Gastrocnemius medialis (tissue), 4 donors: Measurements from ENCODE around the gene PTPA. TPM values are rescaled to one million over a fixed set of nuclear protein-coding genes. Genes with fewer than 3 reads are reported as not detected.
"Not testable (repeated sequence)": the region's sequence is repeated elsewhere in the genome, so short reads cannot be mapped to it uniquely, and the experiment has no call there.

Source experiments
- ATAC-seq, 2 donors: fragments of 150-250 bp; one replicate each; pipeline ENCODE4 v1.9.1; 2016
- DNase-seq, 2 donors: peaks; one replicate each; pipeline ENCODE4 v3.0.0-alpha.2; 2019
- H3K27ac ChIP-seq, 4 donors: fragments of 200-600 bp; sonication (generic); 1 replicate in 1 of 4; 2 replicates in 3 of 4; pipeline ENCODE4 v1.5.1; 2016 to 2018; ENCODE audit warnings: mild to moderate bottlenecking in 2 of 4, moderate library complexity in 1 of 4
- H3K27me3 ChIP-seq, 3 donors: fragments of 200-600 bp; sonication (generic) in 2 of 3; 1 replicate in 1 of 3; 2 replicates in 2 of 3; pipeline versions ENCODE4 v1.5.1 to v1.6.0; 2016 to 2019; ENCODE audit warnings: mild to moderate bottlenecking in 1 of 3, moderate library complexity in 1 of 3
- H3K36me3 ChIP-seq, 2 donors: fragments of 200-600 bp; sonication (generic) in 1 of 2; one replicate each; pipeline ENCODE4 v1.5.1; 2017 to 2018
- H3K4me1 ChIP-seq, 2 donors: fragments of 200-600 bp; sonication (generic) in 1 of 2; one replicate each; pipeline ENCODE4 v1.5.1; 2016 to 2017; ENCODE audit warnings: mild to moderate bottlenecking in 2 of 2
- H3K4me3 ChIP-seq, 4 donors: fragments of 200-600 bp; sonication (generic) in 3 of 4; 1 replicate in 1 of 4; 2 replicates in 3 of 4; pipeline ENCODE4 v1.5.1; 2016 to 2019; ENCODE audit warnings: mild to moderate bottlenecking in 2 of 4
- H3K9me3 ChIP-seq, 3 donors: fragments of 200-600 bp; sonication (generic) in 2 of 3; 1 replicate in 1 of 3; 2 replicates in 2 of 3; pipeline ENCODE4 v1.5.1; 2016 to 2019
- CTCF ChIP-seq, 5 experiments: fragments of 450-650 bp in 3 of 5; fragments of 200-600 bp in 2 of 5; sonication (generic) in 2 of 5; IDR thresholded peaks in 4 of 5; conservative IDR thresholded peaks in 1 of 5; 1 replicate in 4 of 5; 2 replicates in 1 of 5; pipeline ENCODE4 v1.5.1; 2016 to 2019; ENCODE audit warnings: antibody characterized with exemption in 5 of 5, mild to moderate bottlenecking in 3 of 5, moderate library complexity in 3 of 5
- POLR2A ChIP-seq, 2 donors: fragments of 450-650 bp; IDR thresholded peaks; one replicate each; pipeline ENCODE4 v1.6.1; 2017; ENCODE audit warnings: antibody characterized with exemption in 2 of 2, mild to moderate bottlenecking in 2 of 2, moderate library complexity in 2 of 2
- in situ Hi-C, 4 donors: fragments of 200-750 bp; cut with MboI; loops; one replicate each; pipeline versions ENCODE4 v1.15.0 to v1.8.0; 2017; ENCODE audit warnings: low sequenced_read_pairs in 4 of 4
- intact Hi-C: fragments of 100-400 bp; cut with DNase I; formaldehyde crosslinking; loops from one replicate; pipeline ENCODE4 v1.15.1; 2023; ENCODE audit warnings: low total_unique reads
- total RNA-seq, 4 donors: library from RNA; depleted of rRNA; stranded (reverse); fragments of >200 nt; gene quantifications; one replicate each; pipeline versions ENCODE4 v1.1.0 to v1.2.3, GENCODE V29; 2016

The PTPA gene
- total RNA-seq, 4 donors from 2014 or later, result 37.6 to 71.6 (median 53.5) TPM

- no peaks in the 10 kb centered on the region for H3K9me3 ChIP-seq
- H3K36me3 ChIP-seq, result no peaks in the 10 kb centered on the region
- H3K27me3 ChIP-seq, result no peaks in the 10 kb centered on the region
- ATAC-seq, result peak in 1 of 2 donors; percentile 8
- no peak for TF ChIP-seq POLR2A (IDR thresholded peaks at IDR 0.05)
- TF ChIP-seq CTCF (IDR thresholded peaks at IDR 0.05 in 4 of 5, conservative IDR thresholded peaks at IDR 0.05 in 1 of 5), result no peak
- intact Hi-C loops (no loop called here), in situ Hi-C loops (no loop called here)
- DNase-seq, result peak; percentile 41 to 76
- H3K27ac ChIP-seq, result peak overlapping the region; percentile 92 to 99 (median 96)
- peak overlapping the region; percentile 68 to 99 (median 84) for H3K4me3 ChIP-seq
- peaks cover 45 to 52% of the 10 kb centered on the region in 2 donors for H3K4me1 ChIP-seq
These were observed 2.2 kb upstream of the PTPA start for GRCh38 chr9:129108805-129109536.

- Histone ChIP-seq H3K27me3 (no peaks in the 10 kb centered on the region), H3K36me3 (no peaks in the 10 kb centered on the region), H3K9me3 (no peaks in the 10 kb centered on the region), H3K27ac (peak overlapping the region; percentile 92 to 99 (median 96)), H3K4me1 (peaks cover 48 to 49% of the 10 kb centered on the region in 2 donors), H3K4me3 (peak overlapping the region; percentile 68 to 99 (median 84))
- intact Hi-C loops, result no loop called here
- DNase-seq (peak in 1 of 2 donors; percentile 69), ATAC-seq (peak in 1 of 2 donors; percentile 9)
- TF ChIP-seq CTCF (IDR thresholded peaks at IDR 0.05 in 4 of 5, conservative IDR thresholded peaks at IDR 0.05 in 1 of 5) (no peak), POLR2A (IDR thresholded peaks at IDR 0.05) (no peak)
- in situ Hi-C loops, result no loop called here
These were observed 1.7 kb upstream of the PTPA start for GRCh38 chr9:129109537-129109903.

- Histone ChIP-seq H3K36me3 (no peaks in the 10 kb centered on the region), H3K9me3 (no peaks in the 10 kb centered on the region), H3K27me3 (no peaks in the 10 kb centered on the region), H3K4me1 (peaks cover 53 to 56% of the 10 kb centered on the region in 2 donors), H3K27ac (peak overlapping the region; percentile 92 to 99 (median 96)), H3K4me3 (peak overlapping the region; percentile 68 to 99 (median 84))
- ATAC-seq, result peak; percentile 12 to 21
- TF ChIP-seq CTCF (IDR thresholded peaks at IDR 0.05 in 4 of 5, conservative IDR thresholded peaks at IDR 0.05 in 1 of 5) (no peak), POLR2A (IDR thresholded peaks at IDR 0.05) (no peak)
- in situ Hi-C loops, result no loop called here
- peak; percentile 42 to 63 for DNase-seq
- intact Hi-C loops, result loop anchor here (2.0 kb wide), 2 partner anchors 29 to 81 kb away; partner anchors contain the start of genes DOLPP1 and SH3GLB2
These were observed 1.1 kb upstream of the PTPA start for GRCh38 chr9:129109952-129110739.

- Histone ChIP-seq H3K4me1 (peaks cover 50 to 62% of the 10 kb centered on the region in 2 donors), H3K36me3 (no peaks in the 10 kb centered on the region), H3K27ac (peak overlapping the region; percentile 92 to 99 (median 96)), H3K4me3 (peak overlapping the region; percentile 68 to 94 (median 78)), H3K27me3 (no peaks in the 10 kb centered on the region), H3K9me3 (no peaks in the 10 kb centered on the region)
- TF ChIP-seq CTCF (IDR thresholded peaks at IDR 0.05 in 4 of 5, conservative IDR thresholded peaks at IDR 0.05 in 1 of 5) (no peak), POLR2A (IDR thresholded peaks at IDR 0.05) (no peak)
- in situ Hi-C loops, result no loop called here
- peak; percentile 14 for ATAC-seq
- intact Hi-C loops, result loop anchor here (2.0 kb wide), 2 partner anchors 31 to 83 kb away; partner anchors contain the start of genes DOLPP1 and SH3GLB2
- DNase-seq, result no peak
These were observed 425 bp downstream of the PTPA start for GRCh38 chr9:129111528-129112151.

- ATAC-seq, DNase-seq, intact Hi-C loops, H3K36me3 ChIP-seq, H3K27me3 ChIP-seq, in situ Hi-C loops, H3K9me3 ChIP-seq: not testable (repeated sequence)
- peak overlapping the region in 3 of 4 donors; percentile 92 to 99 (median 93) for H3K27ac ChIP-seq
- H3K4me1 ChIP-seq, result peaks cover 44 to 58% of the 10 kb centered on the region in 2 donors
- peak overlapping the region; percentile 68 to 94 (median 78) for H3K4me3 ChIP-seq
These were observed 1.3 kb downstream of the PTPA start for GRCh38 chr9:129112526-129112925.
